Nephron progenitor cell (in vitro differentiated cells): ENCODE results near the gene DNAH1.

Source experiments
- DNase-seq: peaks from one replicate; pipeline ENCODE4 v3.0.0; 2021
- H3K27ac Mint-ChIP-seq: 2 replicates; pipeline ENCODE4 v1.8.0; 2021; ENCODE audit warnings: mild to moderate bottlenecking, moderate library complexity, mixed read lengths
- H3K27me3 Mint-ChIP-seq: 2 replicates; pipeline ENCODE4 v1.8.0; 2021; ENCODE audit warnings: mild to moderate bottlenecking, low read depth, mixed read lengths; ENCODE audit not compliant: poor library complexity
- H3K36me3 Mint-ChIP-seq: 2 replicates; pipeline ENCODE4 v1.8.0; 2021; ENCODE audit warnings: low read depth, mixed read lengths
- H3K4me1 Mint-ChIP-seq: 2 replicates; pipeline ENCODE4 v1.8.0; 2021; ENCODE audit warnings: mixed read lengths
- H3K4me3 Mint-ChIP-seq: 2 replicates; pipeline ENCODE4 v1.8.0; 2021; ENCODE audit warnings: mild to moderate bottlenecking, moderate library complexity, mixed read lengths
- H3K9me3 Mint-ChIP-seq: 2 replicates; pipeline ENCODE4 v1.8.0; 2021; ENCODE audit warnings: mild to moderate bottlenecking, moderate library complexity, mixed read lengths
- TF ChIP-seq, protein P1 (sequence below): fragments of 200-600 bp; sonication (generic); IDR thresholded peaks from 2 replicates; pipeline ENCODE4 v1.5.0; 2021; ENCODE audit warnings: antibody characterized with exemption

Gene DNAH1

DNA sequence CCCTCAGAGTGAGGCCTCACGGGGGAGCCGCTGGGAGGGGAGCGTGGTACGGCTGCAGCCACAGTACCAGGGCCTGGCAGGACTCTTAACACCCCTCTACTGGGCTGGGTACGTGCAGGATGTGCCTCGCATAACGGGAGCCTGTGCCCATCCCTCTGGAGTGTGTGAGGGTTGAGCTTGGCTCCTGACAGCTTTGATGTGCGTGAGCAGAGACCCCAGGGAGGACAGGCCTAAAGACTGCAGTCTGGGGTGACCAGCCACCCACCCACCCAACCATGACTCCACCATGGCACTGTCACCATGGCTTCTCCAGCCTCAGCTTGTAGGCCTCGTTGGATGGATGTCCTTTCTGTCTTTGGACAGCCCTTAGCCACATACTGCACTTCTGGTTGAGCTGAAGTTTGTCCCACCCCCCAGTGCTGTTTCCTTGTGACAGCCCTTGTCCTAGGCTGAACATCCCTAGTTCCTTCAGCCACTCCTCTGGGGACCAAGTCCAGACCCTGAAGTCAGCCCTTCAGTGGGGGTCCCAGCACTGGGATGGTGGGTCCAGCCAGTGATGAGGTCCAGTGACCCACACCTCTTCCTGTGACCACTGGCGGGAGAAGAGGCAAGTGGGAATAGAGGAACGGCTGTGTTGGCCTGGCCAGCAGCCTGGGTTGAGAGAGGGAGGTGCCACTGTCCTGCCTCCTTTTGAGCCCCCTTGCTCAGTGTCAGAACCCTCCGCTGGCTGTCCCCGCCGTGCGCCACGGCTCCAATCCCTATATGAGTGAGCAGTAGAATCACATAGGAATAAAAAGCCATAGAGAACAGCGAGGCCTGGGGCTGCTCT, 22.4 kb upstream of the DNAH1 start:
- H3K9me3 Mint-ChIP-seq, result no peaks in the 10 kb centered on the region
- H3K4me1 Mint-ChIP-seq, result peaks cover 20% of the 10 kb centered on the region
- H3K4me3 Mint-ChIP-seq, result no peak overlapping the region
- TF ChIP-seq, protein P1, sequence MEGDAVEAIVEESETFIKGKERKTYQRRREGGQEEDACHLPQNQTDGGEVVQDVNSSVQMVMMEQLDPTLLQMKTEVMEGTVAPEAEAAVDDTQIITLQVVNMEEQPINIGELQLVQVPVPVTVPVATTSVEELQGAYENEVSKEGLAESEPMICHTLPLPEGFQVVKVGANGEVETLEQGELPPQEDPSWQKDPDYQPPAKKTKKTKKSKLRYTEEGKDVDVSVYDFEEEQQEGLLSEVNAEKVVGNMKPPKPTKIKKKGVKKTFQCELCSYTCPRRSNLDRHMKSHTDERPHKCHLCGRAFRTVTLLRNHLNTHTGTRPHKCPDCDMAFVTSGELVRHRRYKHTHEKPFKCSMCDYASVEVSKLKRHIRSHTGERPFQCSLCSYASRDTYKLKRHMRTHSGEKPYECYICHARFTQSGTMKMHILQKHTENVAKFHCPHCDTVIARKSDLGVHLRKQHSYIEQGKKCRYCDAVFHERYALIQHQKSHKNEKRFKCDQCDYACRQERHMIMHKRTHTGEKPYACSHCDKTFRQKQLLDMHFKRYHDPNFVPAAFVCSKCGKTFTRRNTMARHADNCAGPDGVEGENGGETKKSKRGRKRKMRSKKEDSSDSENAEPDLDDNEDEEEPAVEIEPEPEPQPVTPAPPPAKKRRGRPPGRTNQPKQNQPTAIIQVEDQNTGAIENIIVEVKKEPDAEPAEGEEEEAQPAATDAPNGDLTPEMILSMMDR, result no peak
- no peaks in the 10 kb centered on the region for H3K27me3 Mint-ChIP-seq
- no peak for DNase-seq
- no peak overlapping the region for H3K27ac Mint-ChIP-seq
- H3K36me3 Mint-ChIP-seq, result no peaks in the 10 kb centered on the region

DNA sequence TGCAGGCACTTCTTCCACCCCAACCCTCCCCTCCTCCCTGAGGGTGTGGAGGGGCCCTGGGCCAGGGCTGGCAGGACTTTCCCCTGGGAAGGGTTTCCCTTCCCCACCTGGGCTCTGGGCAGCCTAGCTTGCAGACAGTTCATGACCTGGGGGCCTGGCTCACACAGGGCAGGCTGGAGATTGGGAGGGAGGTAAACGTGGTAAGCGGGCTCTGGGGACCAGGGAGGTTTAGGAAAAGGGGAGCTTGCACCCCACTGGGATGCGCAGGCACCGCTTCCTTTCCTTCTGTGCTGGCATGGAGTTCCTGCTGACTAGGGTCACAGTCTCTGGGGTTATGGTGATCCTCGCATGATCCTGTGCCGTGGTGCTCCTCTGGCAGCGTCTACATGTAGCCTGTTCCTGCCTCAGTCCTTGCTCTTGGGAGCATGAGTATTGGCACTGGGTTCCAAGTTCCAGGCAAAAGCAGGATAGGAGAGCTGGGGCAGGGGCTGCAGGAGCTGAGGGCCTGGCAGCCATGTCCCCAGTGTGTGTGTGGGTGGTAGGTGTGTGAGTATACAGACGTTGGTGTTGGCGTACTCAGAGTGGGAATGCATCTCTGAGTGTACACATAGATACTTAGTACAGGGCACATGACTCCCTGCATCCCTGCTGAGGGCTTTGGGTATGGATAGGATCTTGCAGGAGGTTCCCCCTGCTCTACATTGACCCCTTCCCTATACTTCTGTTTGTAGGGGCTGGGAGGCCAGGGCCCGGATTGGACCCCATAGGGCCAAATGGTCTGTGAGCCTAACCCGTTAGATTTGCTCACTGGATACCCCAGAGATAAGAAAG, 21.6 kb upstream of the DNAH1 start:
- Mint-ChIP-seq H3K27ac (no peak overlapping the region), H3K4me3 (no peak overlapping the region), H3K9me3 (no peaks in the 10 kb centered on the region), H3K4me1 (peaks cover 25% of the 10 kb centered on the region), H3K36me3 (no peaks in the 10 kb centered on the region), H3K27me3 (no peaks in the 10 kb centered on the region)
- TF ChIP-seq, protein P1, result no peak
- DNase-seq, result no peak

DNA sequence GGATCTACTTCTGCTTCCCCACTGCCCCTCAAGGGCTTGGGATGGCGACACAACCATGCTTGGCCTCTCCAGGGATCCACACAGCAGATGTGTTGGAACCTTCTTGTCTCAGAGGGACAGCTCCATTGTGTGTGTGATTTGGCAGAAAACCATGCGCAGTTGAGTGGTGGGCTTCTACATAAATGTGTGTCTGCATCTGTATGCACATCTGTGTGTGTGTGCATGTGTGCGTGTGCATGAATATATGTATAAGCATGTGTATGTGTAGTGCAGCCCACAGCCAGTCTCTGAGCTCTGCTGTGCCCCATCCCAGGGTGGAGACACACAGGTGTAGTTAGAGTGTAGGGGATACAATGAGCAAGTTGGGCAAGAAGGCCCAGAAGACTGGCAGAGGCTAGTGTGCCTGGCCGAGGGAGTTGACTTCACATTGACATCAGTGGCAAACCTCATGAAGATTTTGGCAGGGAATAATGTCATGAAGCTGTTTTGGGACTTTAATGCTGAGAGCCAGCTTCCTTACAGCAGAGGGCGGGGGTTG, 20.4 kb upstream of the DNAH1 start:
- no peaks in the 10 kb centered on the region for H3K27me3 Mint-ChIP-seq
- H3K36me3 Mint-ChIP-seq, result no peaks in the 10 kb centered on the region

DNA sequence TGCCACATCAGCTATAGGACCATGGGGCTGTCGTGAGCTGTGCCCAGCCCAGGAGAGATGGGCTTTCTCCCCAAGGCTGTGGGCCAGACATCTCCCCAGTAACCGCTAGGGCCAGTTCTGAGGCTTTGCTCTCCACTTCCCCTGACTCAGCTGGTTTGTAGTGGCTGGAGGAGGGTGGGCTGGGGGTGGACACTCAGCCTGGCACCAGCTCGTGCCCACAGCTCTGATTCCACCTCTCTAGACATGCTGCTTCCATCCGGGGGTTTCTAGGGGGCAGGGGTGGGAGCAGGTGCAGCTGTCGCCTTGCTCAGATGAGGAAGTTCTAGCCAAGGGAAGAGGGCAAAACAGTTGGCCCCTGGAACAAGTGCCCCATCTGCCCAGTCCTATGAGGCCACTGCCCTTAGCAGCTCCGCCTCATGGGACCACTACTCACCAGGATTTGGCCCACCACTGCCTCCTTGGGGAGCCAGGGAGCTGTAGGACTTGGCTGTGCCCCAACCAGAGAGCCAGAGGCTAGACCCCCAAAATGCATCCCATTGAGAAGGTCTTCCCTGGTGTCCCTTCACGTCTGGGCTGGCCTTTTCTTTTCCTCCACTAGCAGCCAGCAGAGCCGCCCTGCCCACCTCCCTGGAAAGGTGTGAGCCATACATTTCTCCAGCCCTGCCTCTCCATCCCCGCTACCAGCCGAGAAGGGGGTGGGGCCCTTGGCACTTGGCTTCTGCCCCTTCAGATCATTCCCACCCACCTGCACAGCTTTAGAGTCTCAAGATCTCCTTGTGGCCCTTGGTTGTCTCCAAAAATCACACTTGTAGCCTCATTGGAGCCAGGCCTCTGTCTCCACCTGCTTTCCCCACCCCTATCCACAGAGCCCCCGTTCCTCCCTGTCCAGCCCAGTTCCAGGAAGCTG, 18.6 kb upstream of the DNAH1 start:
- no peaks in the 10 kb centered on the region for H3K27me3 Mint-ChIP-seq
- DNase-seq, result no peak
- no peak overlapping the region for H3K27ac Mint-ChIP-seq
- H3K4me1 Mint-ChIP-seq, result peaks cover 44% of the 10 kb centered on the region
- H3K36me3 Mint-ChIP-seq, result no peaks in the 10 kb centered on the region
- TF ChIP-seq, protein P1, result no peak
- H3K4me3 Mint-ChIP-seq, result peak overlapping the region; percentile 75
- no peaks in the 10 kb centered on the region for H3K9me3 Mint-ChIP-seq

More for the DNA sequence above, 20.4 kb upstream of the DNAH1 start:
- peaks cover 37% of the 10 kb centered on the region for H3K4me1 Mint-ChIP-seq
- TF ChIP-seq, protein P1, result no peak
- no peak overlapping the region for H3K27ac Mint-ChIP-seq
- no peak overlapping the region for H3K4me3 Mint-ChIP-seq
- H3K9me3 Mint-ChIP-seq, result no peaks in the 10 kb centered on the region
- DNase-seq, result no peak
